Measurements from ENCODE around the gene RHOA. TPM values are rescaled to one million over a fixed set of nuclear protein-coding genes. Genes with fewer than 3 reads are reported as not detected.

The RHOA gene
- total and polyA plus RNA-seq, 2 of the 8 experiments (the other 6 are each of a cell fraction or from before 2014, with no cell fraction given): 176 to 397 TPM

GRCh38 chr3:49333916-49334633 lies 77.7 kb downstream of the RHOA start (continued):
- TF ChIP-seq KDM1A (IDR thresholded peaks at IDR 0.05; ENCODE audit: borderline replicate concordance, low read length) (no peak), RFX5 (IDR thresholded peaks at IDR 0.05; ENCODE audit: borderline replicate concordance, low read depth, low read length) (no peak)
